ENCODE results near the gene HIPK4. TPM values are rescaled to one million over a fixed set of nuclear protein-coding genes. Genes with fewer than 3 reads are reported as not detected.

HIPK4 gene
- total RNA-seq, 1 donor from 2014 or later, result not detected

DNA sequence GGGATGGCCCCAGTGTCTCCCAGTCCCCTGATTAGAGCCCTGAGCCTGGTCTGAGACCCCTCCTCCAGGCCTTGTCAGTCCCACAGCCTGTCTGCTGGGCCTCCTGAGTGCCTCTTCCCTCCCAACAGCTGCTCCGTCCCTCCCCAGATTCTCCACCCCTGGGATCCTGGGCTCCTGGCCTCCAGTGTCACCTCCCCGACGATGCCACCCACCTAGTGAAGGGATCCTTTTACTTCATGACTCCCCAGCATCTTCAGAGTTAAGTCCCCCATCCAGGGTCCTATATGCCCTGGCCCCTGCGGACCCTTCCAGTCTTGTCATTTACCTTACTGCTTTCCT, 27.6 kb upstream of the HIPK4 start:
- DNase-seq (ENCODE audit: low spot score), result no peak
- no peaks in the 10 kb centered on the region for H3K27me3 ChIP-seq
- no peaks in the 10 kb centered on the region for H3K79me2 ChIP-seq (ENCODE audit: low read depth)
- H3F3A ChIP-seq (ENCODE audit: low read depth), result peaks cover 26% of the 10 kb centered on the region
- Mint-ChIP-seq H3K4me3 (no peak overlapping the region), H3K36me3 (no peaks in the 10 kb centered on the region), H3K4me1 (peaks cover 37% of the 10 kb centered on the region), H3K9me3 (no peaks in the 10 kb centered on the region), H3K27me3 (ENCODE audit: insufficient read depth, low read depth) (peaks cover 7% of the 10 kb centered on the region), H3K27ac (peak overlapping the region; percentile 15)
- H3K9ac ChIP-seq, result no peak overlapping the region
- H3K27ac ChIP-seq, result no peak overlapping the region
- no peaks in the 10 kb centered on the region for H4K20me1 ChIP-seq (ENCODE audit: low read depth)
- no peaks in the 10 kb centered on the region for H3K9me3 ChIP-seq (ENCODE audit: low read depth)
- H2AFZ ChIP-seq (replicated peaks), result peak overlapping the region; percentile 47
- TF ChIP-seq, protein P1, sequence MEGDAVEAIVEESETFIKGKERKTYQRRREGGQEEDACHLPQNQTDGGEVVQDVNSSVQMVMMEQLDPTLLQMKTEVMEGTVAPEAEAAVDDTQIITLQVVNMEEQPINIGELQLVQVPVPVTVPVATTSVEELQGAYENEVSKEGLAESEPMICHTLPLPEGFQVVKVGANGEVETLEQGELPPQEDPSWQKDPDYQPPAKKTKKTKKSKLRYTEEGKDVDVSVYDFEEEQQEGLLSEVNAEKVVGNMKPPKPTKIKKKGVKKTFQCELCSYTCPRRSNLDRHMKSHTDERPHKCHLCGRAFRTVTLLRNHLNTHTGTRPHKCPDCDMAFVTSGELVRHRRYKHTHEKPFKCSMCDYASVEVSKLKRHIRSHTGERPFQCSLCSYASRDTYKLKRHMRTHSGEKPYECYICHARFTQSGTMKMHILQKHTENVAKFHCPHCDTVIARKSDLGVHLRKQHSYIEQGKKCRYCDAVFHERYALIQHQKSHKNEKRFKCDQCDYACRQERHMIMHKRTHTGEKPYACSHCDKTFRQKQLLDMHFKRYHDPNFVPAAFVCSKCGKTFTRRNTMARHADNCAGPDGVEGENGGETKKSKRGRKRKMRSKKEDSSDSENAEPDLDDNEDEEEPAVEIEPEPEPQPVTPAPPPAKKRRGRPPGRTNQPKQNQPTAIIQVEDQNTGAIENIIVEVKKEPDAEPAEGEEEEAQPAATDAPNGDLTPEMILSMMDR (IDR thresholded peaks at IDR 0.05), result no peak
- TF ChIP-seq EZH2phosphoT487 (IDR thresholded peaks at IDR 0.05), result no peak
- no peak for TF ChIP-seq EZH2 (IDR thresholded peaks at IDR 0.05)
- H3K4me1 ChIP-seq, result peaks cover 23% of the 10 kb centered on the region
- H3K4me3 ChIP-seq, result no peak overlapping the region
- no peak overlapping the region for H3K4me2 ChIP-seq
- no peaks in the 10 kb centered on the region for H3K36me3 ChIP-seq

DNA sequence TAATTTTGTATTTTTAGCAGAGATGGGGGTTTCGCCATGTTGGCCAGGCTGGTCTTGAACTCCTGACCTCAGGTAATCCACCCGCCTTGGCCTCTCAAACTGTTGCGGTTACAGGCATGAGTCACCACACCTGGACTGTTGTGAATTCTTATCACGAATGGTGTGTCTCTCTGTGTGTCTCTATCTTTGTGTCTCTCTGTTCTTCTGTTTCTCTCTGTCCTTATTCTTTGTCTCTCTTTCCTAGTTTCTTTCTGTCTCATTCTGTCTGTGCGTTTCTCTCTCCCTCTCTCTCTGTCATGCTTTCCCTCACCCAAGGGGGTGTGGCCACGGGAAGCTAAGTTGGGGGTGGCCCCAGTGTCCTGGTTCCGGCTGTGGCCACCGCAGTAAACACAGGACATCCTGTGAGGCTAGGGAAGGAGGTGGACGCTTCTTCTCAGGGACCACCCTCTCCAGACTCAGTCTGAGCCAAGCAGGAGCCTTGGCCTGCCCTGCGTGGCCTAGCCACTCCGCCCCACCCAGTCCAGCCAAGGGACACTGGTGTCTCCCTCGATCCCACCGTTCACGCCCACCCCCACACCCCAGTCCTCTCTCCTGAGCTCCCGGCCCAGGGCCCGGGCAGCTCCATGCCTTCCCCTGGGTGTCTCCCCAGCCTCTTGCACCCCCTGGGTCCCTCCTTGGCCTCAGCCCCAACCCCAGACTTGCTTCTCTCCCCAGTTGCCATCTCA, 27.1 kb upstream of the HIPK4 start:
- H3K4me2 ChIP-seq, result no peak overlapping the region
- H3K27ac ChIP-seq, result no peak overlapping the region
- peak overlapping the region; percentile 47 for H2AFZ ChIP-seq (replicated peaks)

DNA sequence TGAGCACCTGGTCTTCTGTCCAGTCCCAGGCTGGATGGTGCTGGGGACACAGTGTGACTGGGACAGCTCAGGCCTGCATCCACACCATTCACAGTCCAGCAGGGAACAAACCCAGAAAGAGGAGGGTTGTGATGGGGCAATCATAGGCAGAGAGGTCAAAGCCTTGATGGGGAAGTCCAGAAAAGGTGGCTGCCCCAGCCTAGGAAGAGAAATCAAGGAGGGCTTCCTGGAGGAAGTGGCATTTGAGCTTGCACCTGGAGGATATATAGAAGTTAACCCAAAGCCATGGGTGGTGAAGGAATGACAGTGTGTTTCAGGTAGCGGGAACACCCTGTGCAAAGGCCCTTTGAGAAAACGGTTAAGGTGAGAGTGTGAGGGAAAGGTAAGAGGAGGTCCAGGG, 25.8 kb upstream of the HIPK4 start:
- Histone ChIP-seq H3K4me1 (peaks cover 16% of the 10 kb centered on the region), H3K79me2 (ENCODE audit: low read depth) (no peaks in the 10 kb centered on the region), H3K4me2 (no peak overlapping the region), H3K9me3 (ENCODE audit: low read depth) (no peaks in the 10 kb centered on the region), H3K36me3 (no peaks in the 10 kb centered on the region), H3K27me3 (no peaks in the 10 kb centered on the region), H3K9ac (no peak overlapping the region), H4K20me1 (ENCODE audit: low read depth) (no peaks in the 10 kb centered on the region), H3F3A (ENCODE audit: low read depth) (peaks cover 15% of the 10 kb centered on the region), H3K4me3 (no peak overlapping the region), H3K27ac (no peak overlapping the region), H2AFZ (replicated peaks) (no peak overlapping the region)
- H3K27ac Mint-ChIP-seq, result peak overlapping the region; percentile 1
- no peaks in the 10 kb centered on the region for H3K9me3 Mint-ChIP-seq
- no peaks in the 10 kb centered on the region for H3K36me3 Mint-ChIP-seq
- DNase-seq (ENCODE audit: low spot score), result no peak
- TF ChIP-seq EZH2 (IDR thresholded peaks at IDR 0.05) (no peak), EZH2phosphoT487 (IDR thresholded peaks at IDR 0.05) (no peak)
- TF ChIP-seq, protein P1 (IDR thresholded peaks at IDR 0.05), result no peak
- H3K27me3 Mint-ChIP-seq (ENCODE audit: insufficient read depth, low read depth), result peaks cover 7% of the 10 kb centered on the region
- no peak overlapping the region for H3K4me3 Mint-ChIP-seq
- H3K4me1 Mint-ChIP-seq, result peaks cover 28% of the 10 kb centered on the region

More for the DNA sequence above, 27.1 kb upstream of the HIPK4 start:
- Mint-ChIP-seq H3K27me3 (ENCODE audit: insufficient read depth, low read depth) (peaks cover 7% of the 10 kb centered on the region), H3K4me3 (no peak overlapping the region), H3K27ac (peak overlapping the region; percentile 61), H3K36me3 (no peaks in the 10 kb centered on the region), H3K9me3 (no peaks in the 10 kb centered on the region), H3K4me1 (peaks cover 32% of the 10 kb centered on the region)
- no peaks in the 10 kb centered on the region for H3K27me3 ChIP-seq
- H3K9ac ChIP-seq, result no peak overlapping the region
- TF ChIP-seq EZH2phosphoT487 (IDR thresholded peaks at IDR 0.05) (no peak), EZH2 (IDR thresholded peaks at IDR 0.05) (no peak)
- TF ChIP-seq, protein P1 (IDR thresholded peaks at IDR 0.05), result no peak
- no peaks in the 10 kb centered on the region for H3K9me3 ChIP-seq (ENCODE audit: low read depth)
- no peak for DNase-seq (ENCODE audit: low spot score)
- peaks cover 28% of the 10 kb centered on the region for H3F3A ChIP-seq (ENCODE audit: low read depth)
- H3K4me3 ChIP-seq, result no peak overlapping the region
- H4K20me1 ChIP-seq (ENCODE audit: low read depth), result no peaks in the 10 kb centered on the region
- no peaks in the 10 kb centered on the region for H3K36me3 ChIP-seq
- H3K4me1 ChIP-seq, result peaks cover 23% of the 10 kb centered on the region
- no peaks in the 10 kb centered on the region for H3K79me2 ChIP-seq (ENCODE audit: low read depth)

Measured in neural progenitor cell (in vitro differentiated cells).